ENCODE data around the gene TRIP10. TPM values are rescaled to one million over a fixed set of nuclear protein-coding genes. Genes with fewer than 3 reads are reported as not detected.
"Not testable (repeated sequence)": the region's sequence is repeated elsewhere in the genome, so short reads cannot be mapped to it uniquely, and the experiment has no call there.

Gene TRIP10
- total RNA-seq, 1 donor from 2014 or later: 66.3 TPM

GRCh38 chr19:6707011-6707657, 32.3 kb upstream of the TRIP10 start:
- Mint-ChIP-seq H3K36me3 (ENCODE audit: low read depth) (no peaks in the 10 kb centered on the region), H3K27me3 (peaks cover 41% of the 10 kb centered on the region), H3K9me3 (no peaks in the 10 kb centered on the region), H3K4me1 (peaks cover 13% of the 10 kb centered on the region), H3K4me3 (no peak overlapping the region), H3K27ac (no peak overlapping the region)
- no peak for DNase-seq
- intact Hi-C loops (cut with micrococcal nuclease): no loop called here

- no peaks in the 10 kb centered on the region for H3K36me3 Mint-ChIP-seq (ENCODE audit: low read depth)
- H3K27ac Mint-ChIP-seq: no peak overlapping the region
- DNase-seq: no peak
- H3K9me3 Mint-ChIP-seq: no peaks in the 10 kb centered on the region
- H3K4me1 Mint-ChIP-seq: peaks cover 13% of the 10 kb centered on the region
- intact Hi-C loops (cut with micrococcal nuclease): no loop called here
- peaks cover 46% of the 10 kb centered on the region for H3K27me3 Mint-ChIP-seq
- H3K4me3 Mint-ChIP-seq: no peak overlapping the region
Observed at GRCh38 chr19:6707658-6708018, 31.8 kb upstream of the TRIP10 start.

- Mint-ChIP-seq H3K36me3 (ENCODE audit: low read depth) (no peaks in the 10 kb centered on the region), H3K4me3 (no peak overlapping the region), H3K27ac (no peak overlapping the region), H3K4me1 (peaks cover 13% of the 10 kb centered on the region), H3K9me3 (no peaks in the 10 kb centered on the region), H3K27me3 (peaks cover 44% of the 10 kb centered on the region)
- DNase-seq: no peak
- intact Hi-C loops (cut with micrococcal nuclease): no loop called here
Observed at GRCh38 chr19:6708346-6708745, 31.1 kb upstream of the TRIP10 start.

GRCh38 chr19:6708913-6709312, 30.6 kb upstream of the TRIP10 start:
- H3K27me3 Mint-ChIP-seq: peaks cover 44% of the 10 kb centered on the region
- H3K36me3 Mint-ChIP-seq (ENCODE audit: low read depth); intact Hi-C loops (cut with micrococcal nuclease); H3K9me3 Mint-ChIP-seq; H3K4me3 Mint-ChIP-seq; H3K27ac Mint-ChIP-seq; DNase-seq: not testable (repeated sequence)
- peaks cover 13% of the 10 kb centered on the region for H3K4me1 Mint-ChIP-seq

GRCh38 chr19:6709549-6709948, 29.9 kb upstream of the TRIP10 start:
- intact Hi-C loops (cut with micrococcal nuclease): no loop called here
- Mint-ChIP-seq H3K36me3 (ENCODE audit: low read depth) (no peaks in the 10 kb centered on the region), H3K27me3 (peaks cover 44% of the 10 kb centered on the region), H3K27ac (peak overlapping the region; percentile 59), H3K4me3 (no peak overlapping the region), H3K9me3 (no peaks in the 10 kb centered on the region), H3K4me1 (peaks cover 13% of the 10 kb centered on the region)
- no peak for DNase-seq

- Mint-ChIP-seq H3K27me3 (peaks cover 44% of the 10 kb centered on the region), H3K36me3 (ENCODE audit: low read depth) (no peaks in the 10 kb centered on the region), H3K9me3 (no peaks in the 10 kb centered on the region), H3K27ac (peak overlapping the region; percentile 45), H3K4me1 (peaks cover 13% of the 10 kb centered on the region), H3K4me3 (peak overlapping the region; percentile 69)
- DNase-seq: no peak
- intact Hi-C loops (cut with micrococcal nuclease): no loop called here
Observed at GRCh38 chr19:6710273-6711077, 29.0 kb upstream of the TRIP10 start.

GRCh38 chr19:6711078-6711361, 28.5 kb upstream of the TRIP10 start:
- intact Hi-C loops (cut with micrococcal nuclease): no loop called here
- no peaks in the 10 kb centered on the region for H3K9me3 Mint-ChIP-seq
- H3K36me3 Mint-ChIP-seq (ENCODE audit: low read depth): no peaks in the 10 kb centered on the region
- DNase-seq: no peak
- no peak overlapping the region for H3K4me3 Mint-ChIP-seq
- H3K27me3 Mint-ChIP-seq: peaks cover 44% of the 10 kb centered on the region
- H3K4me1 Mint-ChIP-seq: peaks cover 13% of the 10 kb centered on the region
- no peak overlapping the region for H3K27ac Mint-ChIP-seq

- no peak overlapping the region for H3K4me3 Mint-ChIP-seq
- no peak overlapping the region for H3K27ac Mint-ChIP-seq
- peaks cover 47% of the 10 kb centered on the region for H3K27me3 Mint-ChIP-seq
- DNase-seq: no peak
- no peaks in the 10 kb centered on the region for H3K36me3 Mint-ChIP-seq (ENCODE audit: low read depth)
- H3K9me3 Mint-ChIP-seq: no peaks in the 10 kb centered on the region
- intact Hi-C loops (cut with micrococcal nuclease): no loop called here
- peaks cover 13% of the 10 kb centered on the region for H3K4me1 Mint-ChIP-seq
Observed at GRCh38 chr19:6711605-6712004, 27.9 kb upstream of the TRIP10 start.

GRCh38 chr19:6712231-6712630, 27.2 kb upstream of the TRIP10 start:
- H3K9me3 Mint-ChIP-seq: no peaks in the 10 kb centered on the region
- H3K36me3 Mint-ChIP-seq (ENCODE audit: low read depth): no peaks in the 10 kb centered on the region

GRCh38 chr19:6712692-6713670, 26.5 kb upstream of the TRIP10 start:
- Mint-ChIP-seq H3K4me1 (peaks cover 17% of the 10 kb centered on the region), H3K36me3 (ENCODE audit: low read depth) (no peaks in the 10 kb centered on the region), H3K9me3 (no peaks in the 10 kb centered on the region), H3K27ac (peak overlapping the region; percentile 74), H3K4me3 (no peak overlapping the region), H3K27me3 (peaks cover 45% of the 10 kb centered on the region)
- no peak for DNase-seq
- intact Hi-C loops (cut with micrococcal nuclease): no loop called here

More at GRCh38 chr19:6712231-6712630, 27.2 kb upstream of the TRIP10 start:
- H3K27me3 Mint-ChIP-seq: peaks cover 47% of the 10 kb centered on the region
- peaks cover 13% of the 10 kb centered on the region for H3K4me1 Mint-ChIP-seq
- intact Hi-C loops (cut with micrococcal nuclease): no loop called here
- no peak for DNase-seq
- peak overlapping the region; percentile 74 for H3K27ac Mint-ChIP-seq
- H3K4me3 Mint-ChIP-seq: no peak overlapping the region

- Mint-ChIP-seq H3K27ac (no peak overlapping the region), H3K36me3 (ENCODE audit: low read depth) (no peaks in the 10 kb centered on the region), H3K9me3 (no peaks in the 10 kb centered on the region), H3K4me1 (peaks cover 19% of the 10 kb centered on the region), H3K4me3 (no peak overlapping the region), H3K27me3 (peaks cover 35% of the 10 kb centered on the region)
- intact Hi-C loops (cut with micrococcal nuclease): no loop called here
- no peak for DNase-seq
Observed at GRCh38 chr19:6713773-6714692, 25.4 kb upstream of the TRIP10 start.

GRCh38 chr19:6714749-6715555, 24.5 kb upstream of the TRIP10 start:
- no peak overlapping the region for H3K4me3 Mint-ChIP-seq
- intact Hi-C loops (cut with micrococcal nuclease): loop anchor here (5.0 kb wide), 1 partner anchor 73 kb away; no protein-coding TSS in a partner anchor
- H3K27ac Mint-ChIP-seq: no peak overlapping the region
- no peak for DNase-seq
- H3K36me3 Mint-ChIP-seq (ENCODE audit: low read depth): no peaks in the 10 kb centered on the region
- H3K9me3 Mint-ChIP-seq: no peaks in the 10 kb centered on the region
- H3K27me3 Mint-ChIP-seq: peaks cover 26% of the 10 kb centered on the region
- peaks cover 23% of the 10 kb centered on the region for H3K4me1 Mint-ChIP-seq

Data from activated CD4-positive, alpha-beta T cell treated with anti-CD3 and anti-CD28 coated beads, Interleukin-2, amount 10 ng/mL, durations not matched to agents 24 days and 14 days (primary cell).